HepG2 (cell line): ENCODE measurements around the gene TMEM144. TPM values are rescaled to one million over a fixed set of nuclear protein-coding genes. Genes with fewer than 3 reads are reported as not detected.

Source experiments
- CHCHD3 ChIP-seq: sonication (generic); formaldehyde crosslinking; IDR thresholded peaks from 2 replicates; pipeline ENCODE4 v1.8.0; 2022; ENCODE audit warnings: mild to moderate bottlenecking, missing genetic modification reagents, moderate library complexity
- DMAP1 ChIP-seq: IDR thresholded peaks from 2 replicates; pipeline ENCODE4 v1.6.1; 2016
- GLI4 ChIP-seq: sonication (generic); formaldehyde crosslinking; IDR thresholded peaks from 2 replicates; pipeline ENCODE4 v1.5.1; 2020; ENCODE audit warnings: missing genetic modification reagents, mild to moderate bottlenecking, moderate library complexity, borderline replicate concordance
- HNF4G ChIP-seq, 2 experiments: sonication (generic) in 1 of 2; formaldehyde crosslinking in 1 of 2; IDR thresholded peaks; 2 replicates each; pipeline versions ENCODE4 v1.4.0 to v1.6.1; 2011 to 2020; ENCODE audit warnings: borderline replicate concordance in 2 of 2, low read depth in 2 of 2, mild to moderate bottlenecking in 2 of 2, low read length in 1 of 2, missing genetic modification reagents in 1 of 2, moderate library complexity in 1 of 2
- MIER2 ChIP-seq: IDR thresholded peaks from 2 replicates; pipeline ENCODE4 v1.6.1; 2016; ENCODE audit warnings: missing biosample characterization, missing genetic modification reagents
- NFE2L2 ChIP-seq: fragments of 150-350 bp; IDR thresholded peaks from 2 replicates; pipeline ENCODE4 v1.6.1; 2014; ENCODE audit warnings: low read length
- NPAS2 ChIP-seq: sonication (generic); formaldehyde crosslinking; IDR thresholded peaks from 2 replicates; pipeline ENCODE4 v1.8.0; 2022; ENCODE audit warnings: mild to moderate bottlenecking, missing genetic modification reagents, borderline replicate concordance
- NR2F6 ChIP-seq, 2 experiments: IDR thresholded peaks; 2 replicates each; pipeline ENCODE4 v1.6.1; 2016; ENCODE audit warnings: antibody characterized with exemption in 1 of 2, mild to moderate bottlenecking in 1 of 2
- PPARG ChIP-seq: conservative IDR thresholded peaks from 2 replicates; pipeline ENCODE4 v1.6.1; 2016; ENCODE audit warnings: missing biosample characterization, missing genetic modification reagents
- RBM39 ChIP-seq: fragments of 200-400 bp; formaldehyde crosslinking; IDR thresholded peaks from one replicate; pipeline ENCODE4 v1.6.1; 2018; ENCODE audit warnings: antibody characterized with exemption, mild to moderate bottlenecking, low read depth, low read length; ENCODE audit not compliant: poor library complexity, severe bottlenecking
- RNF2 ChIP-seq: fragments of 450-650 bp; conservative IDR thresholded peaks from 2 replicates; pipeline ENCODE4 v1.6.1; 2016; ENCODE audit warnings: low read depth
- SRSF4 ChIP-seq: fragments of 200-400 bp; formaldehyde crosslinking; IDR thresholded peaks from one replicate; pipeline ENCODE4 v1.6.1; 2018; ENCODE audit warnings: mild to moderate bottlenecking, low read depth, low read length, moderate library complexity; ENCODE audit not compliant: poor library complexity, severe bottlenecking
- TOE1 ChIP-seq: sonication (generic); formaldehyde crosslinking; IDR thresholded peaks from 2 replicates; pipeline ENCODE4 v1.4.0; 2020; ENCODE audit warnings: mild to moderate bottlenecking, missing genetic modification reagents
- TRIM24 ChIP-seq: sonication (generic); formaldehyde crosslinking; IDR thresholded peaks from 2 replicates; pipeline ENCODE4 v1.8.0; 2022; ENCODE audit warnings: mild to moderate bottlenecking, missing genetic modification reagents
- XRCC5 ChIP-seq: fragments of 200-400 bp; formaldehyde crosslinking; optimal IDR thresholded peaks from 2 replicates; pipeline ENCODE3; 2017; ENCODE audit warnings: mild to moderate bottlenecking, low read length
- ZBTB7B ChIP-seq: sonication (generic); formaldehyde crosslinking; IDR thresholded peaks from 2 replicates; pipeline ENCODE4 v1.4.0; 2020; ENCODE audit warnings: missing genetic modification reagents
- ZFP36L1 ChIP-seq: sonication (generic); formaldehyde crosslinking; IDR thresholded peaks from 2 replicates; pipeline ENCODE4 v1.8.0; 2022; ENCODE audit warnings: mild to moderate bottlenecking, missing genetic modification reagents, moderate library complexity
- ZNF337 ChIP-seq: sonication (generic); formaldehyde crosslinking; IDR thresholded peaks from 2 replicates; pipeline ENCODE4 v1.5.1; 2020; ENCODE audit warnings: missing genetic modification reagents, low read depth, mild to moderate bottlenecking, borderline replicate concordance
- ZNF552 ChIP-seq: sonication (generic); formaldehyde crosslinking; IDR thresholded peaks from 2 replicates; pipeline ENCODE4 v1.9.0; 2022; ENCODE audit warnings: missing genetic modification reagents, mild to moderate bottlenecking, borderline replicate concordance
- polyA plus RNA-seq, 8 experiments: library from polyadenylated mRNA; depleted of rRNA in 3 of 8; stranded (reverse) in 7 of 8; unstranded in 1 of 8; fragments of >200 nt; fragmentation: Illumina TruSeq in 4 of 8; extraction: Trizol in 4 of 8; gene quantifications; 2 replicates each; pipeline versions ENCODE4 v1.2.1 to v1.2.3, GENCODE V29; 2011 to 2016; ENCODE audit warnings: low read depth in 4 of 8, missing spikeins in 1 of 8, mixed read lengths in 1 of 8; ENCODE audit not compliant: insufficient read depth in 1 of 8
- total RNA-seq, 5 experiments: library from RNA; depleted of rRNA; stranded (reverse); fragments of >200 nt; fragmentation: Illumina TruSeq; extraction: Trizol; gene quantifications; 2 replicates each; pipeline ENCODE4 v1.2.3, GENCODE V29; 2016; ENCODE audit warnings: low read depth in 1 of 5
- TF ChIP-seq, protein P1 (sequence below): IDR thresholded peaks from 2 replicates; pipeline ENCODE4 v1.4.0; 2020; ENCODE audit warnings: mild to moderate bottlenecking, missing genetic modification reagents
- TF ChIP-seq, protein P2 (sequence below): sonication (generic); formaldehyde crosslinking; IDR thresholded peaks from 2 replicates; pipeline ENCODE4 v1.4.0; 2020; ENCODE audit warnings: missing genetic modification reagents
- TF ChIP-seq, protein P3 (sequence below): IDR thresholded peaks from 2 replicates; pipeline ENCODE4 v1.6.1; 2018; ENCODE audit warnings: missing genetic modification reagents, mild to moderate bottlenecking, missing compliant biosample characterization
- TF ChIP-seq, protein P4 (sequence below): sonication (generic); formaldehyde crosslinking; IDR thresholded peaks from 2 replicates; pipeline ENCODE4 v1.5.1; 2020; ENCODE audit warnings: mild to moderate bottlenecking, moderate library complexity, missing genetic modification reagents

The TMEM144 gene
- total and polyA plus RNA-seq, 2 of the 13 experiments (the other 11 are each of a cell fraction or from before 2014, with no cell fraction given) = 10.9 to 12.3 TPM

DNA sequence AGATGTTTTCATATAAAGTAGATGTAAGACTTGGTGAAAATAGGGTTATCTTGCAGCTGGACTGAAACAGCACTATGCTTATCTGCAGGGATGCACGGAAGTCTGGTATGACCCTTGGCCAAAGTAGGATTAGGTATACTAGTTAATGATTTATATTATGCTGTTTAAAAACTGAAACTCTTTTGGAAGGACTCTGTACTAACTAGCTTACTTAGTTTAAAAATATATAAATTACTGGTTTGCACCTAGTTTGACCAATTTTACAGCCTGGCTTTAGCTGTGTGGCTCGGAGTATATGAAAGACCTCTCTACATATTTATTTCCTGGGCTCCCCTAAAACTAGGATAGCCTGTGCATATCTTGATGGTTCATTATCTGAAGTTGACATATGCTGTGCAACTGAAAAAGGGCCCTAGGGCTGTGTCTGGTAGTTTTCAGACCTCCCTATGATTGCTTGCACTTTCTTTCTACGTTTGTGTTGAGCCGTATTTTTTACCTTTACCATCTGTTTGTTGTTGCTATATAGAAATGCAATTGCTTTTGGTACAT is 89.2 kb downstream of the TMEM144 start (continued):
- TF ChIP-seq, protein P1, sequence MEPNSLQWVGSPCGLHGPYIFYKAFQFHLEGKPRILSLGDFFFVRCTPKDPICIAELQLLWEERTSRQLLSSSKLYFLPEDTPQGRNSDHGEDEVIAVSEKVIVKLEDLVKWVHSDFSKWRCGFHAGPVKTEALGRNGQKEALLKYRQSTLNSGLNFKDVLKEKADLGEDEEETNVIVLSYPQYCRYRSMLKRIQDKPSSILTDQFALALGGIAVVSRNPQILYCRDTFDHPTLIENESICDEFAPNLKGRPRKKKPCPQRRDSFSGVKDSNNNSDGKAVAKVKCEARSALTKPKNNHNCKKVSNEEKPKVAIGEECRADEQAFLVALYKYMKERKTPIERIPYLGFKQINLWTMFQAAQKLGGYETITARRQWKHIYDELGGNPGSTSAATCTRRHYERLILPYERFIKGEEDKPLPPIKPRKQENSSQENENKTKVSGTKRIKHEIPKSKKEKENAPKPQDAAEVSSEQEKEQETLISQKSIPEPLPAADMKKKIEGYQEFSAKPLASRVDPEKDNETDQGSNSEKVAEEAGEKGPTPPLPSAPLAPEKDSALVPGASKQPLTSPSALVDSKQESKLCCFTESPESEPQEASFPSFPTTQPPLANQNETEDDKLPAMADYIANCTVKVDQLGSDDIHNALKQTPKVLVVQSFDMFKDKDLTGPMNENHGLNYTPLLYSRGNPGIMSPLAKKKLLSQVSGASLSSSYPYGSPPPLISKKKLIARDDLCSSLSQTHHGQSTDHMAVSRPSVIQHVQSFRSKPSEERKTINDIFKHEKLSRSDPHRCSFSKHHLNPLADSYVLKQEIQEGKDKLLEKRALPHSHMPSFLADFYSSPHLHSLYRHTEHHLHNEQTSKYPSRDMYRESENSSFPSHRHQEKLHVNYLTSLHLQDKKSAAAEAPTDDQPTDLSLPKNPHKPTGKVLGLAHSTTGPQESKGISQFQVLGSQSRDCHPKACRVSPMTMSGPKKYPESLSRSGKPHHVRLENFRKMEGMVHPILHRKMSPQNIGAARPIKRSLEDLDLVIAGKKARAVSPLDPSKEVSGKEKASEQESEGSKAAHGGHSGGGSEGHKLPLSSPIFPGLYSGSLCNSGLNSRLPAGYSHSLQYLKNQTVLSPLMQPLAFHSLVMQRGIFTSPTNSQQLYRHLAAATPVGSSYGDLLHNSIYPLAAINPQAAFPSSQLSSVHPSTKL = peak; percentile 26; the same call in 1 of the 2 replicates
- TF ChIP-seq NR2F6 (IDR thresholded peaks at IDR 0.05) (0 out of 2 replicates have a peak, but pooled peaks have one; percentile 8), NR2F6 (CRISPR knock-in tag; IDR thresholded peaks at IDR 0.05) (no peak), XRCC5 (no peak), DMAP1 (no peak), SRSF4 (no peak), TOE1 (CRISPR knock-in tag) (no peak), CHCHD3 (CRISPR knock-in tag) (no peak), ZNF552 (CRISPR knock-in tag) (no peak), MIER2 (CRISPR knock-in tag) (no peak), NPAS2 (CRISPR knock-in tag) (no peak), ZNF337 (no peak), RBM39 (no peak), PPARG (peak; percentile 82), RNF2 (no peak), NFE2L2 (no peak), TRIM24 (CRISPR knock-in tag) (no peak), GLI4 (no peak), ZFP36L1 (CRISPR knock-in tag) (no peak), ZBTB7B (CRISPR knock-in tag) (no peak), HNF4G (IDR thresholded peaks at IDR 0.05; ENCODE audit: borderline replicate concordance, low read depth, low read length) (peak; percentile 24; the same call in 1 of the 2 replicates), HNF4G (CRISPR knock-in tag; IDR thresholded peaks at IDR 0.05; ENCODE audit: borderline replicate concordance, low read depth) (no peak)
- TF ChIP-seq, protein P2, sequence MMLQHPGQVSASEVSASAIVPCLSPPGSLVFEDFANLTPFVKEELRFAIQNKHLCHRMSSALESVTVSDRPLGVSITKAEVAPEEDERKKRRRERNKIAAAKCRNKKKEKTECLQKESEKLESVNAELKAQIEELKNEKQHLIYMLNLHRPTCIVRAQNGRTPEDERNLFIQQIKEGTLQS = no peak
- TF ChIP-seq, protein P3, sequence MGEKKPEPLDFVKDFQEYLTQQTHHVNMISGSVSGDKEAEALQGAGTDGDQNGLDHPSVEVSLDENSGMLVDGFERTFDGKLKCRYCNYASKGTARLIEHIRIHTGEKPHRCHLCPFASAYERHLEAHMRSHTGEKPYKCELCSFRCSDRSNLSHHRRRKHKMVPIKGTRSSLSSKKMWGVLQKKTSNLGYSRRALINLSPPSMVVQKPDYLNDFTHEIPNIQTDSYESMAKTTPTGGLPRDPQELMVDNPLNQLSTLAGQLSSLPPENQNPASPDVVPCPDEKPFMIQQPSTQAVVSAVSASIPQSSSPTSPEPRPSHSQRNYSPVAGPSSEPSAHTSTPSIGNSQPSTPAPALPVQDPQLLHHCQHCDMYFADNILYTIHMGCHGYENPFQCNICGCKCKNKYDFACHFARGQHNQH (CRISPR knock-in tag) = no peak
- TF ChIP-seq, protein P4, sequence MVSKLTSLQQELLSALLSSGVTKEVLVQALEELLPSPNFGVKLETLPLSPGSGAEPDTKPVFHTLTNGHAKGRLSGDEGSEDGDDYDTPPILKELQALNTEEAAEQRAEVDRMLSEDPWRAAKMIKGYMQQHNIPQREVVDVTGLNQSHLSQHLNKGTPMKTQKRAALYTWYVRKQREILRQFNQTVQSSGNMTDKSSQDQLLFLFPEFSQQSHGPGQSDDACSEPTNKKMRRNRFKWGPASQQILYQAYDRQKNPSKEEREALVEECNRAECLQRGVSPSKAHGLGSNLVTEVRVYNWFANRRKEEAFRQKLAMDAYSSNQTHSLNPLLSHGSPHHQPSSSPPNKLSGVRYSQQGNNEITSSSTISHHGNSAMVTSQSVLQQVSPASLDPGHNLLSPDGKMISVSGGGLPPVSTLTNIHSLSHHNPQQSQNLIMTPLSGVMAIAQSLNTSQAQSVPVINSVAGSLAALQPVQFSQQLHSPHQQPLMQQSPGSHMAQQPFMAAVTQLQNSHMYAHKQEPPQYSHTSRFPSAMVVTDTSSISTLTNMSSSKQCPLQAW = 0 out of 2 replicates have a peak, but pooled peaks have one; percentile 22
